ENCODE measurements around the gene LEMD3.

The LEMD3 gene

DNA sequence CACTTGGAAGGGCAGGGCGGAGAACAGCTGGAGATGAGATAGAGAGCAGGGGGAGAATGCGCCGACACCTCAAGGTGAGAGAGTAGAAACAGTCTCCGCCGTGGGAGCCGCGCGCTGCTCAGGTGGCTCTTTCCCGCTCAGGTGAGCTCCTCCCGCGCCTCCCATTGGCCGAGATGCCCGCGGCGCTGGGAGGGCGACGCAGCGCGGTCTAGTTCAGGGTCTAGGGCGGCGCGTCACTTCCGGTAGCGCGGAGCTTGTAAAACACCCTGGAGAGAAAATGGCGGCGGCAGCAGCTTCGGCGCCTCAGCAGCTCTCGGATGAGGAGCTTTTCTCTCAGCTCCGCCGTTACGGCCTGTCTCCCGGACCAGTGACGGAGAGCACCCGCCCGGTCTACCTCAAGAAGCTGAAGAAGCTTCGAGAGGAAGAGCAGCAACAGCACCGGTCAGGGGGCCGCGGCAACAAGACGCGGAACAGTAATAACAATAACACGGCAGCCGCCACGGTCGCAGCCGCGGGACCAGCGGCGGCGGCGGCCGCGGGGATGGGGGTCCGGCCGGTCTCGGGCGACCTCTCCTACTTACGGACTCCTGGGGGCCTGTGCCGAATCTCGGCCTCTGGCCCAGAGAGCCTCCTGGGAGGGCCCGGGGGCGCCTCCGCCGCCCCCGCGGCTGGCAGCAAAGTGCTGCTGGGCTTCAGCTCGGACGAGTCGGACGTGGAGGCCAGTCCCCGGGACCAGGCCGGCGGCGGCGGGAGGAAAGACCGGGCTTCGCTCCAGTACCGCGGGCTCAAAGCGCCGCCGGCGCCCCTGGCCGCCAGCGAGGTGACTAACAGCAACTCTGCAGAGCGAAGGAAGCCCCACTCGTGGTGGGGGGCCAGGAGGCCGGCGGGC lies at the start of gene LEMD3:
Gene LEMD3 (plus strand): TSS at position 264 of the 889 bp plus-strand sequence. CDS start 14 bp downstream, at position 278.
- peak; percentile 91 for DNase-seq

DNA sequence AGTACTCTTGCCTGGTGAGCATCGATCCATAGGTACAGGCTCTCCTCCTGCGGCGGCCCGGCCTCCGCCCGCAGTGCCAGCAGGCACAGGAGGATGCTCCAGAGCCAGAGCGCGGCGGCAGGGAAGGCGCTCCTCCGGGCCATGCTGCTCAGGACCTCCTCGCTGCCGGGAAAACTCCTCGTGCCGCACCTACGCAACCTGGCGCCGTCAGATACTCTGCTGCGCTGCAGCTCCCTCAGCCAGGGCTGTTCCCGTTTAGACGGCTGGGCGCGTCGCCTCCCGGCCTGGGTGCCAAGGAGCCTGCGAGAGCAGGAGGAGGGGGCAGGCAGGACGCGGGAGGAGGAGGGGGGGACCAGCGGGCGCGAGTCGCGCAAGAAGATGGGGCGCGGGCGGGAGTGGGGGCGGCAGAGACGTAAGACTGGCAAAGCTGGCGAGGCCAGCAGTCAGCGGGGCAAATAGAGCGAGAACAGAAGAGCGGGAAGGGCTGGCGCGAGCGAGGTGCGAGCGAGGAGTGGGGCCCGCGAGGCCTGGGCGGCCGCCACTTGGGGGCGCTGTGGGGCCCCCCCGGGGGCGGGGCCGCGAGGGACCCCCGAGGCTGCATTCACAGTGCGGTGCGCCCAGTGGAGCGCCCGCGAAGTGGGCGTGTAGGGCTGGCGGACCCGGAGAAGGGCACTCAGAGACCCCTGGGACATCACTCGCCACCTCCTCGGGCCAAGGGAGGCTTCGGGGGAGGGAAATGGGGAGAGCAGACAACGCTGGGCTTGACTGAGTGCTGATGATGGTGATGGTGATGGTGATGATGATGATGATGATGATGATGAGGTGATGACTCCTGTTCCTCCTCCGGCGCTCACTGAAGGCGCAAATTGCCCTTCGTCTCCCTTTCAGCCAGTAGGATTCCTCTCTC lies 48.1 kb upstream of the LEMD3 start, which contains the start of gene WIF1:
Gene WIF1 (minus strand): TSS at position 257 of the 907 bp plus-strand sequence. CDS start 114 bp downstream, at position 143.
- DNase-seq, result peak; percentile 32

DNA sequence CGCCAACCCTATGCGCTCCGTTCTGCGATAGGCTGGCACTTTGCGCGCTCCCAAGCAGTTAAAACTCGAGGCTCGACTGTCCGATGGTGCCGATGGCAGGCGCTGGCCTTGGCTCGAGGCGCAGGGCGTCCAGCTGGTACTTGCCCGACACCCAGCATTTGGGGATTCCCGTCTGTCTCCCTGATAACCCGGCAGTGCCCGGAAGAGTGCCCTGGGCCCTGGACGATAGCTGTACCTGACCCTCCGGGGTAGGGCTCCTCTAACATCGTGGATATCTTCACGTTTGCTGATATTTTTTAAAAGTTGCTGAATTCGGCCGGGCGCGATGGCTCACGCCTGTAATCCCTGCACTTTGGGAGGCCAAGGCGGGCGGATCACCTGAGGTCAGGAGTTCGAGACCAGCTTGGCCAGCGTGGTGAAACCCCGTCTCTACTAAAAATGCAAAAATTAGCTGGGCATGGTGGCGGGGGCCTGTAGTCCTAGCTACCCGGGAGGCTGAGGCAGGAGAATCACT lies 47.4 kb upstream of the LEMD3 start:
- no peak for DNase-seq

DNA sequence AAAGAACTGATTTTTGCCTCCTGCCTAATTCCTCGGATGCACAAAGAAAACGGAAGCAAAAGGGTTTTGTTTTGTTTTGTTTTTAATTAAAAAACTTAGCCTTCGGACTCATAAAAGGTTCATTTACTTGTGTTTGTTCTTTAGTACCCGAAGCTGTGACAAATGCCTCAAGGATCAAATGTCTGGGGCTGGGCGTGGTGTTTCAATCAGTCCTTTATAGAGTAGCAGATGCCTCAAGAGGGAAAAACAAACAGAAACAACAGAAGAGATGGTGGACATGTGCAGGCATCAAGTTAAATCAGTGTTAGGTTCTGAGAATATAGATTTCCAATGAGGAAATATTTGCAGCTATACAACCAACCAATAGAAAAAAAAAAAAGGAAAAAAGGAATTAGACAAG lies 46.7 kb upstream of the LEMD3 start:
- DNase-seq, result no peak

DNA sequence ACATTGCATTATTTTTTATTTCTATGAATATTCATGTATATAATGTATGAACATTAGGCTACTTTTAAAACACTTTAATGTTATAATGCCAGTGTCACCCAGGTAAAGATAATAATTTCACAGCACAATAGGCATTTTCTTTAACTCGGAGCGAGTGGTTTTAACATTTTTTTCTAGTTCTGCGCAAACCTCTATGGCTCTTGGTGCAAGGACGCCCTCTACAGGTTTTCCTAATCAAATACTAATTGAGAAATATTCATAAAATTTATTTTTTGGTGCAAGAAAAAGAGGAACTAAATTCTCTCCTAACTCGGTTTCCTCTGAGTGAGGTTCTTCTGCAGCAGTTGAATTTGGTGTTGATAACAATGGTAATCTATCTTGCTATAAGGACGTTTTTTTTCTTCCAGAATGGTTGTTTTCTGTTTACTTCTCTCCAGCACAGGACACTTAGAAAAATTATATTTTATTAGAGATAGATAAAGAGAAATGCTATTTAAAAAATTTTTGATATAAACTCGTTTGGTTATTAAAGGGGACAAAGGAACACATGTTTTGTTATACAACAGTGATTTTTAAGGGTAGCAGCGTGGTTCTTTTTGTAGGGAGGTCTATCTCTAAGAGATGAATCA lies 45.8 kb upstream of the LEMD3 start:
- DNase-seq, result no peak

DNA sequence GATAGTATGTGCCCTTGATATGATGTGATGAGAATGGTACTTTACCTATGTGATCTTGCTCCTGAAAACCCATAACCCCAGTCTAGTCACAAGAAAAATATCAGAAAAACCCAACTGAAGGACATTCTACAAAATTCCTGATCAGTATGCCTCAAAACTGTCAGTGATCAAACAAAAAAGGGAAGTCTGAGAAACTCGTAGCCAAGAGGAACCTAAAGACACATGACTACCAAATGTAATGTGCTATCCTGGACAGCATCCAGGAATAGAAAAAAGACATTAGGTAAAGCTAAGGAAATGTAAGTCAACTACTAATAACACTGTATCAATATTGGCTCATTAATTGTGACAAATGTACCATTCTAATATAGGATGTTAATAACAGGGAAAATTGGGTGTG lies 44.1 kb upstream of the LEMD3 start:
- DNase-seq, result no peak

DNA sequence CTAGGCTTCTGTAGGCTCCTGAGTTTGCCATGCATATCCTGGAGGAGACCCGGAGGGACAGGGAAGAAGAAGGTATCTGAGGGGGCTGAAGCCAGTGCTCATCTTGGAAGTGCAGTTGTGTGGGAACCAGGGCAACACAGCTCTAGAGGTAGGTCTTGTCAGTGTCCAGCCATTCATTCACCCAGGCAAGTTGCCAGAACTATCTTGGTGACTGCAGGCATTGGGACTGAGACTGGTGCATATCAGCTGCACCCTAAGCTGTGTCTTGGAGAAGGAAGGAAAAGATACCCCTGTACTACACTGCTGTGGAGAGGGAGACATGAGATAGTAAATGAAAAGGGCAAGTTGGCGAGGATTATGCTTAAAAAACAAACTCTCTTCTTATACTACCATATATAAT lies 43.4 kb upstream of the LEMD3 start:
- no peak for DNase-seq

DNA sequence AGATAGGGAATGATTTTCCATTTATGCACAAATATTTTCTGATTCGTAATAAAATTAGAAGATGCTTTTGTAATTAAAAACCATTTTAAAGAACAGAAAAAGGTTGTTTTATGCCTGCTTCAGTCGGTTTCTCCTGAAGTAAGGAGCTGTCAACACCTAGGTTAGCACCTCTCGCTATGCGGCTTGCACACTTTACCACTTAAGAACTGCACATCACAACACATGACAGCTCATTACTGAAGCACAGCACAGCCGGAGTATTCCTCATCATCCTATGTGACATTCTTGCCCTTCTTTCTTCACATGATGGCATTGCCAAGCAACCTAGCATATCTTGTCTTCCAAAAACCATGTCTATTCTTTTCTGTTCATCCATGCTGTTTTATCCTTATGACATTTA lies 42.9 kb upstream of the LEMD3 start:
- no peak for DNase-seq

DNA sequence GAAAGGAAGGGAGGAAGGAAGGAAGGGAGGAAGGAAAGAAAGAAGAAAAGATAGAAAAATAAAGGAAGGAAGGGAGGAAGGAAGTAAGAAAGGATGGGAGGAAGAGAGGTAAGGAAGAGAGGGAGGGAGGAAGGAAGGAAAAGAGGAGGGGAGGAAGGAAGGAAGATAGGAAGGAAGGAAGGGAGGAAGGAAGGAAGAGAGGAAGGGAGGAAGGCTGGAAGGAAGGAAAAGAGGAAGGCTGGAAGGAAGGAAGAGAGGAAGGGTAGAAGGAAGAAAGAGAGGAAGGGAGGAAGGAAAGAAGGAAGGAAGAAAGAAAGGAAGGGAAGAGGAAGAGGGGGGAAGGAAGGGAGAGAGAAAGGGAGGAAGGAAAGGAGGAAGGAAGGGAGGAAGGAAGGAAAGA lies 35.5 kb upstream of the LEMD3 start:
- DNase-seq, result no peak

DNA sequence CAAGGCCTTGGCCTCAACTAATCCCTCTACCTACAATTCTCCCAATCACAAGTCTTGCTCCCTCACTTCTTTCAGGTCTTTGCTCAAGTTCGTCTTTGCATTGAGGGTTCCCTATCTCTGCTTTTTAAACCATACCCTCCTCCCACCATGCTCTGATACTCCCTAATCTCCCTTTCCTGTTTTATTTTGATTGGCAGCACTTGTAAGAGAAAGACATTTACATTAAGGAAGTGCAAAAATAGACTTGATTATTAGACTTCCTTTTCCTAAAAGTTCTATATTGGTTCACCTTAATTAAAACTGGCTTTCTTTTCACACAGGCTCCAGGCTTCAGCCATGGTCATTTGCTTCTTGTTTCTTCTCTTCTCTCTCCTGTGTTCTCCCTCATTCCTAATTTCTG lies 30.0 kb upstream of the LEMD3 start:
- DNase-seq, result no peak

DNA sequence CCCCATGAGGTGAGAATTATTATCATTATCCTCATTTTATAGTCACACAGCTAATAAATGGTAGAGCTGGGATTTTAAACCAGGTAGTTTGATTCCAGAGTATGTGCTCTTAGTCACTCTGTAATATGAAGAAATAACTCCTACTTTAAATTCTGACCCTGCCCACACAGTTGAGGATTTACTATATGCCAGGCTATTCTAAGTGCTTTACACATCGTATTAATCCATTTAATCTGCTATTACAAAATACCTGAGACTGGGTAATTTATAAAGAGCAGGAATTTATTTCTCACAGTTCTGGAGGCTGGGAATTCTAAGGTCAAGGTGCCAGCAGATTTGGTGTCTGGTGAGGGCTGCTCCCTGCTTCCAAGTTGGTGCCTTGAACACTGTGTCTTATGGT lies 28.6 kb upstream of the LEMD3 start:
- DNase-seq, result no peak

DNA sequence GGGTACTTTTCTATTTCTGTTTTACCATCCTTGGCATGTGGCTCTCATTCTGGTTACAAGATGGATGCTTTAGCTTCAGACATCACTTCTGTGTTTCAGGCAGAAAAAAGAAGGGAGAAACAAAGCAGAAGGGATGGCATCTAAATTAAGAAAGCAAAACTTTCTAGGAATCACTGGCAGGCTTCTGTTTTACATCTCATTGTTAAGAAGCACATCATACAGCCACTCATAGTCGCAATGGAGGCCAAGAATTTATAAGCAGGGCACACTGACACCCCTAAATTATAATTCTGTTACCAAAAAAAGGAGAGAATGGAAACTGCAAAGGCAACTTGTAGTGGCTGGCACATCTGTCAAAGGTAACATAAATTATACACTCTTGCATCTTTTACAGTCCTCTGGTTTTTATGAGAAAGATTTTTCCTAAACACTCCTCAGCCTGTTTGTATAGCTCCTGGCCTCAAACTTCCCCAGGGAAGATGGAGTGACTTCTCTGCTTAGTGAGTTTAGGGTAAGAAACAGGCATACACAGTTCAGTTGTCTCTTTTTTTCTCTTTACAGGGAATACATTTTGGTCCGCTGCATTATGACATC lies 22.0 kb upstream of the LEMD3 start:
- DNase-seq, result no peak

DNA sequence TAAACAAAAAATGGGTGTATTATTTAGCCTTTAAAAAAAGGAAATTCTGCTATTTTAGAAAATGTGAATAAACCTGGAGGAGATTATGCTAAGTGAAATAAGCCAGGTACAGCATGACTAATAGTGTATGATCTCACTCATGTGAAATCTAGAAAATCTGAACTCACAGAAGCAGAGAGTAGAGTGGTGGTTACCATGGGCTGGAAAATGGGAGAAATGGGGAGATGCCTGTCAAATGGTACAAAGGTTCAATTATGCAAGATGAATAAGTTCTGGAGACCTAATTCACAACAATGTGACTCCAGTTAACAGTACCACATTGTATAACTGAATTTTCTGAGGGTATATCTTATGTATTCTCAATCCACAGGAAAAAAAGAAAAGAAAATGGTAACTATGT lies 17.4 kb upstream of the LEMD3 start:
- DNase-seq, result no peak

DNA sequence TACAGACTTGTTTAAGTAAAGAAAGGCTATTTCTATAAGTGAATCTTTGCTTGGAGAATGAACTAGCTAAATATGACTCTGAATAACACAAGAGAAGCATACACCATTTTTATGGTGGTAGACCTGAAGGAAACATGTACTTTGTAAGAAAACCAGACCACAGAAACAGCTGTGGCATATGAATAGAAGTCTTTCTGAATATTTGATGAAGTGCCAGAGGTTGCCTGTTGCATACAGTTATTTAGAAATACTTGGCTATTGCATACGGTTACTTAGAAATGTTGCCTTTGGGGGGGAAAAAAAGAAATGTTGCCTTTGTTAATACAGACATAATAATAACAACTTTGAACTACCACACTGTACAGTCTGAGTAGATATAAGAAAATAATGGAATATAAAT lies 16.8 kb upstream of the LEMD3 start:
- DNase-seq, result no peak

DNA sequence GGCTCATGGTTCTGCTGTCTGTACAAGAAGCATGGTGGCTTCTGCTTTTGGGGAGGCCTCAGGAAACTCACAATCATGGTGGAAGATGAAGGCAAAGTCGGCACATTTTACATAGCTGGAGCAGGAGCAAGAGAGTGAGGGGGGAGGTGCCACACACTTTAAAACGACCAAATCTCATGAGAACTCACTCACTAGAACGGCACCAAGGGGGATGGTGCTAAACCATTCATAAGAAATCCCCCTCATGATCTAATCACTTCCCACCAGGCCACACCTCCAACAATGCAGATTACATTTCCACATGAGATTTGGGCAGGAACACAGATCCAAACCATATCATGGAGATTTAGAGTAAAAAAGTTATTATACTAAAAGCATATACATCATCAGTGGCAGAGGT lies 13.6 kb upstream of the LEMD3 start:
- DNase-seq, result no peak

DNA sequence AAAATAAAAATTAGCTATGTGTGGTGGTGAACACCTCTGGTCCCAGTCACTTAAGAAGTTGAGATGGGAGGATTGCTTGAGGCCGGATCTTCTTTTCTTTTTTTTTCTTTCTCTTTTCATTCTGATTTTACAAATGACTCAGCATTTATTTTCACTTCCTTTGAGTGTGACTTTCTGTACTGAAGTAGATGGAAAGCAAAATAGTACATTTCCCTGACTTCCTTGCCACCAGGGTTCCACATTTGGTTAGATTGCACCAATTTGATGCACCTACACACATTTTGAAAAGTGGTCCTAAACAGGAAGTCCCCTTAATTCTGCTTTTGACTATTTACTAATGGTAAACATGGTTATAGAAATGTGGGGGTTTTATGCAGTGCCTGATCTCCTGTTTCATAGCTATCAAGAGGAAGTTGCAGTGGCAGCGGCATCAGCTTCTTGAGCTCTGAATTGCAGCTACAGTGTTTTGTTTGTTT lies 13.0 kb upstream of the LEMD3 start:
- no peak for DNase-seq

DNA sequence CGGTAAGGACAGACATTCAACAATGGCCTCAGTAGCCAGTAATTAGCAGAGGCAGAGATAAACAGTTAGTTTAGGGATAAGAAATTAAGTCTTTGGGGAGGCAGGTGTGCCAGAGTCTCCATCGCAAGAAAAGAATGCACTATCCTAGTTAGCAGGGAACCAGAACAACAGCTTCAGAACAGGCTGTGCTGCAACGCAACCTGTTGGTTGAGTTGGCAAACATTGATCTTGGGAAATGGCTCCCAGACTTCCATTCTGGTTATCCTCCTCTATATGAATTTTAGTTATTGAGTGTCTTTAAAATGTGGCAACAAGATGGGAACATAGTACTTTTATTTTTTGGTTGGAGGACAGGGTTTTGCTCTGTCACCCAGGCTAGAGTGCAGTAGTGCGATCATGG lies 12.3 kb upstream of the LEMD3 start:
- DNase-seq, result no peak

DNA sequence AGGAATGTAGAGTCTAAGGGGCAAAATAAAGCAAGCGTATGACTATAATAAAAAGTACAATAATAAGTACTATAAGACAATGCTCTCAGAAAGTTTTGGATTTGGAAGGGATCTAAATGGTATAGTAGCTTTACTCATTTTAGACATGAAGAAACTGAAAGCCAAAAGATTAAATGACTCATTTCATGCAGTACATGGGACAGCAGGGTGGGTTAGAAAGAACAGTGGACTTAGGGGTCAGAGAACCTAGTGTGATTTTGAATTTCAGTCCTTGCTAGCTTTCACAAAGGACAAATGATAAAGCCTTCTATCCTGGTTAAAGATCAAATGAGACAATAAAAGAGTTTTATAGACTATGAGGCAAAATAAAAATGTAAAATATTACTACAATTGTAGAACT lies 6.8 kb upstream of the LEMD3 start:
- DNase-seq, result no peak

DNA sequence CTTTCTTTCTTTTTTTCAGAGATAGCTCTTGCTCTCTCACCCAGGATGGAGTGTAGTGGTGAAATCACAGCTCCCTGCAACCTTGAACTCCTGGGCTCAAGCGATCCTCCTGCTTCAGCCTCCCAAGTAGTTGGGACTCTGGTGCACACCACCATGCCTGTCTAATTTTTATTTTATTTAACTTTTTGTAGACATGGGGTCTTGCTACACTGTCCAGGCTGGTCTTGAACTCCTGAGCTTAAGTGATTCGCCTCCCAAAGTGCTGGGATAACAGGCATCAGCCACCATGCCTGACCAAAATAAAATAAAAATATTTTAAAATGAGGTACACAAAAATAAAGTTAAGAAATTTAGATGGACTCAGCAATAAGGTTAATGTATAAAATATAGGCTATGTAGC lies 5.1 kb upstream of the LEMD3 start:
- no peak for DNase-seq

DNA sequence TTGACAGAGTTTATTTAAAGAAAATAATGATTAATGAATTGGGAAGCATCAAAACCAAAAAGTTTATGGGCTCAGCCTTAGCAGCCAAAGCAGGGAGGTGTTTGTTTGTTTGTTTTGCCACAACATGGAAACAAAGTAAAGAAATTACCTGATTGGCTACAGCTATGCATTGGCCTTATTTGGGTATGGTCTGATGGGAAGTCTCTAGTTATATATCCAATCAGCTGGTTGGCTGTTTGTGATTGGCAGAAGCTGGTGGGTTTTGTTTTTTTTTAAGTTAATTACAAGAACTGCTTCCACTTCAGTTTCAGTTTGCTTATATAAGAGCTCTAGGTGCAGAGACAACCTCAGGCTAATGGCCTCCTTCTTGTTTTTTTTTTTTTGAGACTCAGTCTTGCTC lies 4.6 kb upstream of the LEMD3 start:
- DNase-seq, result no peak

DNA sequence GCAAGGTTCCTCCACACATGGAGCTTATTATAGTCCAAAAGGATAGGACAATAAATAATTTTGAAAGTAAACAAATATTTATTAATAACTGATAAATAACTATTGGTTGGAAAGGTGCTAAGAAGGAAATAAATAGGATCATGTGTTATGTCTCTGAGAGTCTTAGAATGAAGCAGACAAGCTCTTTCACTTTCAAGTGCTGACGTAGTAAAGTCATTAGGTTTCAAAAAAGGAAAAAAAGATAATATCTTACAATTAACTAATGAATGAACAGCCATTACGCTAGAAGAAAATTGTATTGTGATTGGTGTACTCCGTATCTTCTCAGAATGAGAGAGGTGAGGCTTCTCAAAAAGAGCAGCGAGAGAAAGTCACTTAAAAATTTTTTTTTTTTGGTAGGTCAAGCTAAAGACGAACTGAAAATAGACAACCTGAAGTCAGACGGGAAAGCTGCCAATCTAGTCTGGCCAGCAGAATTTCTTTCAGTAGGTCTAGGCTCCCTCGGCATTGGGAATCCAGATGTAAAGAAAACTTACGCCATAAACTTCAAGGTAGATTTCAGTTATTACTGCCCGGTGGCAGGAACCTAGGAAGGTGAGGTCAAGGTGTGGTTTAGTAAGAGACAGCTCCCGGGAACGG lies 583 bp upstream of the LEMD3 start:
- no peak for DNase-seq

All from activated CD4-positive, CD25-positive, alpha-beta regulatory T cell treated with anti-CD3 and anti-CD28 coated beads, Interleukin-2, amount 50 U/mL, for 72 hours (primary cell).